GM18507 (cell line): ENCODE data around the gene FALEC.

ENCODE experiments used
- DNase-seq: peaks from one replicate; pipeline ENCODE4 v3.0.0; 2011; ENCODE audit warnings: low read depth; ENCODE audit not compliant: insufficient read length; ENCODE audit errors: extremely low spot score
- FAIRE-seq: peaks from 2 replicates; lab custom pipeline; 2011; peaks lifted over from hg19 to GRCh38; lab: Jason Lieb, UNC

The FALEC gene

DNA sequence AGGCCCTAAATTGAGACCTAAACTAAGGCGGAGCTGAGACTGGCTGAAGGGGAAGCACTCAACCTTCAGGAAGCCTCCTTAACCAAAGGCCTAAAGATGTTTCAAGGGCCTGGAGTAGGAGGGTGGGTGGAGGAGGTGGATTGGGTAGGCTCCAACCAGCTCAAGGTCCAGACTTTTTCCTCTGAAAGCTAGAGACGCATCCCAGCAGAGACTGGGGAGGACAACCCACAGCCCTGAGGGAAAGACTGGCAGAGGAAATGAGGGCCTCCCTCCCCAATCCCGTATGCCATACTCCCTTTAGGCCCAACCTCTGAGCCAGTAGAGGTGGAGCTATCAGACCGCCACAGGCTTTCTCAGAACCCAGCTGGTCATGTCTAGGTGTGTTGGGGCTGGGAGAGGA, 6.6 kb upstream of the FALEC start:
- FAIRE-seq (no peak), DNase-seq (no peak)

DNA sequence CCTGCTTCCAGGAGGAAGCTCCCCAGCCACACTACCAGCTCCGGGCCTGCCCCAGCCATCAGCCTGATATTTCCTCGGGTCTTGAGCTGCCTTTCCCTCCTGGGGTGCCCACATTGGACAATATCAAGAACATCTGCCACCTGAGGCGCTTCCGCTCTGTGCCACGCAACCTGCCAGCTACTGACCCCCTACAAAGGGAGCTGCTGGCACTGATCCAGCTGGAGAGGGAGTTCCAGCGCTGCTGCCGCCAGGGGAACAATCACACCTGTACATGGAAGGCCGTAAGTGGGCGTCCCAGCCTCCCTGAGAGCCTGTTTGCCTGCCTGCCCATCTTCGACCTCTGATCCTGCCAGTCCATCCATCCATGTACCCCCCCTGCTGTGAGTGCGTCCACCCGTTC, 4.0 kb upstream of the FALEC start:
- FAIRE-seq (no peak), DNase-seq (no peak)

DNA sequence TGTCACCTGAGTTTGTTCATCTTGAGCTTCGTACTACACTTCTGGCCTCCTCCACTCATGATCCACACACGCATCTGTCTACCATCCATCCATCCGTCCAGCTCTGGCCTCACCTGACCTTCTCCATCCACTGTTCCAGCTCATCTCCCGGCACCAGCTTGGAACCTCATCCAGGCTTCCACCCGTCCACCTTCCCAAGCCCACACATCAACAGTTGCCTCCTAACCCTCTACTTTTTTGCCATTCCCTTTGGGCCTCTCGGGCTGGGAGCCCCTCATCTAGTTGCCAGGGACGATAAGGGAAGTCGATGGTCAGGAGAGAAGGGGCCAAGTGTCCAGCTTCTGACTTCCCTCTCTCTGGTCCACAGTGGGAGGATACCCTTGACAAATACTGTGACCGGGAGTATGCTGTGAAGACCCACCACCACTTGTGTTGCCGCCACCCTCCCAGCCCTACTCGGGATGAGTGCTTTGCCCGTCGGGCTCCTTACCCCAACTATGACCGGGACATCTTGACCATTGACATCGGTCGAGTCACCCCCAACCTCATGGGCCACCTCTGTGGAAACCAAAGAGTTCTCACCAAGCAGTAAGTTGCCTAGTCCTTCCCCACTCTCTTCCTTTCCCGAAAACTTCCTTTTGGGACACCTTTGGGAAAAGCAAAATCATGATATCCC, 3.4 kb upstream of the FALEC start:
- DNase-seq (no peak), FAIRE-seq (no peak)

- no peak for DNase-seq
- FAIRE-seq = no peak
These were observed 2.7 kb upstream of the FALEC start for GRCh38 chr1:150512846-150513245.

- DNase-seq (no peak), FAIRE-seq (no peak)
These were observed 2.2 kb upstream of the FALEC start for GRCh38 chr1:150513351-150513791.

- FAIRE-seq (no peak), DNase-seq (no peak)
These were observed 1.3 kb upstream of the FALEC start for GRCh38 chr1:150514260-150514659.

GRCh38 chr1:150514913-150515327, 632 bp upstream of the FALEC start:
- no peak for FAIRE-seq
- no peak for DNase-seq

DNA sequence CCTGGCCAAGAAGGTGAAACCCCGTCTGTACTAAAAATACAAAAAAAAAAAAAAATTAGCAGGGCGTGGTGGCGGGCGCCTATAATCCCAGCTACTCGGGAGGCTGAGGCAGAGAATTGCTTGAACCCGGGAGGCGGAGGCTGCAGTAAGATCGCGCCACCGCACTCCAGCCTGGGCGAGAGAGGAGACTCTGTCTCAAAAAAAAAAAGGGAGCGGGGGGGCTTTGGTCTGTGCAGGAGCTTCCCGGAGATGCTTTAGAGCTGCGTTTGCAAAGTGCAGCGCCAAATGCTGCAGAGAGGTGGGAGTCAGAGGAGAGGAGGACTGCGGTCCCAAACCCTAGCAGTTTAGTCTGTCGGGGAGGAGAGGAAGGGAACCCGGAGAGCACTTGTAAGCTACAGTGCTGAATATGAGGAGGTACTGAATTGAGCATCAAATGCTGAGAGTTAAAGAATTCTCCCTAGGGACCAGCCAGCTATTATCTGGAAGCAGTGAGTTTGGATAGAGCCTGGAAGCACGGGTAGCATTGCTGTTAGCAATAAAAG, 569 bp downstream of the FALEC start:
- no peak for FAIRE-seq
- DNase-seq = no peak

DNA sequence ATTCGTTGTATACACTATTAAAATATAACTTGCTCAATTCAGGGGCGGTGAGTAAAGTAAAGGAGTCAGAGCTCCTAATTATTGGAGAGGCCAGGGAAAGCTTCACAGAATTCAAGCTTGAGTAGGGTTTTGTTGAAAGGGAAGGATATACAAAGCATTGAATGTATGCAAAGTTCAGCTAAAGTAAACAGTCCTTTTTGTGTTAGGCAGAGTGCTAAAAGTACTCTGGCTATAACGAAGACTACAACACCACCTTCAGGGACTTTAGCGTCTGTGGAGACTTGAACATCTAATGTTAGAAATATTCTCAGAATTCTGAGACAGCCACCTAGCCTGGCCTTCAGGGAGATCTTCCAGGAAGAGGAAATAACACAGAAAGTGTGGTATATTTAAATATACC, 1.1 kb downstream of the FALEC start:
- DNase-seq (no peak), FAIRE-seq (no peak)

GRCh38 chr1:150521196-150521968, 5.8 kb downstream of the FALEC start:
- FAIRE-seq (no peak), DNase-seq (no peak)

DNA sequence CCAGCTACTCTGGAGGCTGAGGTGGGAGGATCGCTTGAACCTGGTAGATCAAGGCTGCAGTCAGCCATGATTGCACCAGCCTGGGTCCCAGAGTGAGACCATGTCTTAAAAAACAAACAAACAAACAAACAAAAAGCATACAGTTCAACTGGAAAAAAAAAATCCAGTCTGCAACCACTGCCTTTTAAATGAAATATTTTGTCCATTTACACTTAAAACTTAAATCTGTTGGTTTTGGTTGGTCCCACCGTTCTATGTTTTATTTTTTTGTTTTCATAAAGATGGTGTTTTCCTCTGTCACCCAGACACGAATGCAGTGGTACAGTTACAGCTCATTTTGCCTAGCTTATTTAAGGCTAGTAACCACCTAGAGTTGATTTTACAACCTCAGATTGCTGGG, 9.8 kb downstream of the FALEC start:
- FAIRE-seq = no peak
- no peak for DNase-seq

DNA sequence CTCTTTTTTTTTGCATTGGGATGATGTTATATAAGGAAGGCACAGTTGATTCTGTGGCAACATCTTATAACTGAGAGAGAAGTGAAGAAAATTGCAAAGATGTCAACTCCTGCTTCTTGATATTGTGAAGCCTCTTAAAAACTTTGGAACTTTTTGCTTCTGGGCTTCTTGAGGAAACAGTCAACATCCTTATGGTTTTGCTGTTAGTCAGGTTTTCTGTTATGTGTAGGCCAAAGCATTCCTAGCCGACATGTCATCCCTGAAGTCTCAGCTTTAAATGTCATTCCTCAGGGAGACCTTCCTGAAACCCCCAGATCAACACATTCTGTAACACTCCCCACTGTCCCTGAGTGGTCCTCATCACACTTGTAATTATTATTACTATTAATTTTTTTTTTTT, 12.6 kb downstream of the FALEC start:
- DNase-seq (no peak), FAIRE-seq (no peak)

- DNase-seq = no peak
These were observed 13.5 kb downstream of the FALEC start for GRCh38 chr1:150529017-150529416.

DNA sequence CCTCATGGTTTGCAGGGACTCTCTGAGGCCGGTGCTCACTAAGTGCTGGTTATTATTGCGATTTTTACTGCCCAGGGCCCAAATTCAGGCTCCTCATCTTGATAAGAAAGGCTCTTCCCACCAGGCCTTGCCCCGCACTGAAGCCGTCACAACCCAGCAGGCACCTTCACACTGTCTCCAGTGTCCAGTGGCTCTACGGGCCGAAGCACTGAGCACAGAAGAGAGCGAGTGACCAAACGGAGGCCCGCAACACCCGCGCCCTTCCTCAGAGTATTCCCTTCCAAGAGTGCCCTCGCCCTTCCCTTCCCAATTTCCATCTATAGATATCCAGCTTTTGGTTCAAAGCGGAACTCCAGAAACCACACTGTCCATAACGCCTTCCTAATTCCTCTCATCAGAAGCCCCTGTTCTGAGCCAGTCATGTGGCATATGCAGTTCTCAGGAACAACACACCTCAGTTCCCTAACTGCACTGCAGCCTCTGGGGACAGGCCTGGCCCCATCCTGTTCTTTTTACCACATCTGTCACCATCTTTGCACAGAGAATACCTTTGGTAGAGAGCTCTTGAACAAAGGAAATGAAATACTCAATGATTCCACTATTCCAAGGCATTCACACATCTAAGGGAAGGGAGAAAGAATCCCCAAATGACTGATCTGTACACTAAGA, 15.1 kb downstream of the FALEC start:
- no peak for DNase-seq
- FAIRE-seq = no peak

More at GRCh38 chr1:150529017-150529416, 13.5 kb downstream of the FALEC start:
- no peak for FAIRE-seq

GRCh38 chr1:150532860-150533259, 17.3 kb downstream of the FALEC start:
- DNase-seq (no peak), FAIRE-seq (no peak)

DNA sequence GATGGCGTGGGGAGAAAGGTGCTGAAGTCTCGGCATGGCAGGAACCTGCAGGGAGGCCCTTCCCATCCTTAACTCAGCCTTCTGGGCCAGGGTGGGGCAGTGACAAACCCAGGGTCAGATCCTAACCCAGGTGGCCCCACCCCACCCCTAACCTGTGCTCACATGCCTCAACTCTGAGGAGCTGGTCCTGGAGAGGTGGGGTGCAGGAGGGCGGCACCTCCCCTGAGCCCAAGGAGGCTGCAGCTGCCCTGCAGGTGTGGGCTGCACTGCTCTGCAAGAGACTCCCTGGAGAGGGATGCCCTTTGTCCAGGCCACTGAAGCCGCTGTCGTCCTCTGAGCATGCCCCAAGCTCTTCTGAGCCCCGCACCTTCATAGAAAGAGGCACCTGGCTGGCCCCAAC, 18.4 kb downstream of the FALEC start:
- FAIRE-seq (no peak), DNase-seq (no peak)

GRCh38 chr1:150535511-150536287, 20.1 kb downstream of the FALEC start:
- FAIRE-seq (no peak), DNase-seq (no peak)

DNA sequence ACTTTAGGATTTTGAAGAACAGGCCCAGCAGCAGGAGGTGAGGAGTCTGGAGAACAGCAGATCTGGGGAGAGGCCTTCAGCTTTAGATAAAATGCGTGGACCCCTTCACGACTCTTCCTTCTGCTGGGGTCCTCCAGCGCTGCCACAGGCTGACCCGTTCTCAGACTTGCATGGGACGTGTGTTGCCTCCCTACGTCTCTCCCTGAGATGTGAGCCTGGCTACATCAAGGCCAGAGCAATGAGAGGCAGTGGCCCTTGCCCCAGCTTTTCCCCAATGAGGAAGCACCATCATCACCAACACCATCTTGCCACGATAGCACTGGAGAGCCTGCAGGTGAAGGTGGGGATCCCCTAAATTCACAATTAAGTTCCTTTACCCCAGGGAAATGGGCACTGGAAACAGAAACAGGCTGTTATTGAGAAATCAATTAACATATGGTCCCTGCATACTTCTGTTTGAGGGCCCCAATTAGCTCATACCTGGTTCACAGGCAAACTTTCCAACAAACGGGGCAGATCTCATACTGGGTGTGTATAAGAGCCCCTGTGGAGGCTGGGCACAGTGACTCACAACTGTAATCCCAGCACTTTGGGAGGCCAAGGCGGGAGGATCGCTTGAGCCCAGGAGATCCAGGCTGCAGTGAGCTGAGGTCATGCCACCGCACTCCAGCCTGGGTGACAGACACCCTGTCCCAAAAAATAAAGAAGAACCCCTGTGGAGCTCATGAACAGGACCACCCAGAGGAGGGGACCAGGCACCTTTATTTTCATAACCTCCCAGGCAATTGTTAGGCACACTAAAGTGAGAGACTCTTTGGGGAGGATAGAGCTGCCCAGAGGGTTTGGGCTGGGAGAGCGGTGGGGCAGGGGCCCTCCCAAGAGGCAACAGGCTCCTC, 21.5 kb downstream of the FALEC start:
- DNase-seq (no peak), FAIRE-seq (no peak)
